ENCODE data around the gene UROC1.

The UROC1 gene

GRCh38 chr3:126438746-126439145 is 78.8 kb downstream of the UROC1 start:
- no peak for DNase-seq

GRCh38 chr3:126438186-126438585 is 79.4 kb downstream of the UROC1 start:
- DNase-seq = no peak

GRCh38 chr3:126436826-126437717 is 80.5 kb downstream of the UROC1 start:
- DNase-seq = no peak

GRCh38 chr3:126435456-126436315 is 81.9 kb downstream of the UROC1 start:
- DNase-seq = no peak

GRCh38 chr3:126434931-126435411 is 82.6 kb downstream of the UROC1 start:
- DNase-seq = no peak

GRCh38 chr3:126434264-126434590 is 83.3 kb downstream of the UROC1 start:
- no peak for DNase-seq

GRCh38 chr3:126433496-126434263 is 83.9 kb downstream of the UROC1 start:
- DNase-seq = no peak

- no peak for DNase-seq
These were observed 84.5 kb downstream of the UROC1 start for GRCh38 chr3:126433105-126433430.

- no peak for DNase-seq
These were observed 85.0 kb downstream of the UROC1 start for GRCh38 chr3:126432361-126433104.
